ENCODE measurements around the gene PANX2. TPM values are rescaled to one million over a fixed set of nuclear protein-coding genes. Genes with fewer than 3 reads are reported as not detected.

The PANX2 gene
- total and polyA plus RNA-seq, 9 of the 15 experiments (the other 6 are each of a cell fraction or from before 2014, with no cell fraction given), result 0.01 to 3.9 (median 0.67) TPM; not detected in 1

DNA sequence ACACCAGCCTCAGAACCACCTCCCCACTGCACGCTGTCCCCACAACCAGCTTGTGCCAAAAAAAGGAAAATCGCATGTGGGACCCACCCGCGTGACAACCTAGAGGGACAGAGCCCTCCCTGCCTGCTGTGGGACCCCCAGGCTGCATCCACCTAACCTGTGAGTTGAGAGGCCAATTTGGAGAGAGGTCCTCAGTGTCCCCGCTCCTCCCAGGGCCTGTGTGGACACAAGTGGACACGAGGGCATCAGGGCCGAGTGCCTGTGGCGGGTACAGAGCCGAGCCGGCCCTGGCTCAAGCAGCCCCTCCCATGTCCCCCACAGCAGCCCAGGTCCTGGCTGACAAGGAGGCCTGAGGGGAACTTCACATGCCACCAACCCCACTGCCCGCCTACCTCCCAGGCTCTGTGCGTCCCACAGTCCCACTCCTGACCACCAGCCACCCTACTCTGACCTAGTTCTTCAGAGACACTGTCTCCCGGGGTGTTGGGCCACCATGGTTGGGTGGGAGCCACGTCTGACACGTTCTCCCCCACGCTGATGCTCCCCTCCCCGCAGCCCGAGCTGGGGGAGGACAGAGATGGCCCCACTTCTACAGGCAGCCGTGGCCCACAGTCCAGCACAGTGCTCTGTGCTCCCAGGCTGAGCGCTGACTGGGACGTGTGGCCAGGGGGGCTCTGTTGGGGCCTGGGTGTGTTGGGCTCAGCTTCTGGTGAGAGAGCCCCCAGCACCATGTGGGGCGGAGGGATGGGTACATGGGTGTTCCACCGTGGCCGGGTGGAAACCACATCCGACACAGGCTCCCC, 49.5 kb downstream of the PANX2 start (continued):
- TF ChIP-seq CEBPG (CRISPR knock-in tag; IDR thresholded peaks at IDR 0.05), result no peak
- no peak for TF ChIP-seq CEBPG (tag; conservative IDR thresholded peaks at IDR 0.05 in 1 of 2, IDR thresholded peaks at IDR 0.05 in 1 of 2)
- no peak for TF ChIP-seq EP400 (IDR thresholded peaks at IDR 0.05)

GRCh38 chr22:50220603-50221409, 50.3 kb downstream of the PANX2 start:
- ChIA-PET CTCF (ENCODE audit: low intra/inter-chr PET ratio) (no interaction called here), POLR2A (no interaction called here)
- DNase-seq (ENCODE audit: extremely low read depth in 1 of 4, low spot score in 3 of 4) (no peak), ATAC-seq (no peak), FAIRE-seq (no peak)
- peaks cover 90% of the 10 kb centered on the region; the same call in 2 of the 3 replicates for H3K36me3 ChIP-seq (ENCODE audit: control insufficient read depth, insufficient read depth, low read length)
- WGBS (ENCODE audit: insufficient coverage, low coverage, missing lambda C conversion rate), result 94% methylated on average over 24 of the region's 45 CpGs
- H3K4me2 ChIP-seq (ENCODE audit: insufficient read depth, low read length), result no peak overlapping the region
- no TSS peak for BruUV-seq (replicated peaks)
- no peak overlapping the region for H3K4me3 ChIP-seq
- no peak overlapping the region for H2AFZ ChIP-seq (ENCODE audit: low read depth, low read length)
- no peak overlapping the region for H3K27ac ChIP-seq (ENCODE audit: extremely low read depth, low read depth, low read length)
- H3K9me3 ChIP-seq (replicated peaks; ENCODE audit: control insufficient read depth, insufficient read depth, low read depth, low read length), result 0 out of 2 replicates have a peak, but pooled peaks cover 1% of the 10 kb centered on the region
- intact Hi-C loops (cut with micrococcal nuclease) (no loop called here), in situ Hi-C loops (cut with MboI) (no loop called here)
- peaks cover 0 to 30% of the 10 kb centered on the region in 2 experiments; a peak in 3 of 5 replicates for H3K4me1 ChIP-seq (replicated peaks in 1 of 2; ENCODE audit: control insufficient read depth in 2 of 2, insufficient read depth in 2 of 2, low read length in 2 of 2)
- H3K9me1 ChIP-seq (ENCODE audit: control insufficient read depth, insufficient read depth, low read length), result no peaks in the 10 kb centered on the region
- no peaks in the 10 kb centered on the region for H4K20me1 ChIP-seq (replicated peaks; ENCODE audit: control insufficient read depth, insufficient read depth, low read length)
- H3K9ac ChIP-seq (ENCODE audit: insufficient read depth in 1 of 2, low read depth in 2 of 2, low read length in 2 of 2), result no peak overlapping the region
- no peak for TF ChIP-seq ZNF57 (CRISPR knock-in tag; IDR thresholded peaks at IDR 0.05)
- TF ChIP-seq POLR2G (IDR thresholded peaks at IDR 0.05; ENCODE audit: low read depth, low read length), result peak; percentile 34; the same call in 1 of the 2 replicates
- TF ChIP-seq MTA1 (IDR thresholded peaks at IDR 0.05; ENCODE audit: borderline replicate concordance), result no peak
- TF ChIP-seq TBL1XR1 (IDR thresholded peaks at IDR 0.05; ENCODE audit: low read length in 2 of 2), result no peak
- TF ChIP-seq ZNF655 (CRISPR knock-in tag; IDR thresholded peaks at IDR 0.05), result no peak
- TF ChIP-seq MECOM (CRISPR knock-in tag; IDR thresholded peaks at IDR 0.05), result no peak
- no peak for TF ChIP-seq ZNF277 (CRISPR knock-in tag; IDR thresholded peaks at IDR 0.05; ENCODE audit: borderline replicate concordance)
- no peaks in the 10 kb centered on the region for H3K27me3 ChIP-seq (ENCODE audit: control insufficient read depth in 2 of 2, insufficient read depth in 2 of 2, low read length in 2 of 2)
- no peaks in the 10 kb centered on the region for H3K79me2 ChIP-seq (ENCODE audit: control insufficient read depth, insufficient read depth, low read length)
